DMS153 treated with DMSO at 0.1 percent for 48 hours (cell line): Measurements from ENCODE around the gene GRK1.

ENCODE experiments used
- DNase-seq: peaks from one replicate; lab custom pipeline; 2025; ENCODE audit not compliant: unreplicated experiment; lab: John Stamatoyannopoulos, UW

The GRK1 gene

GRCh38 chr13:113632706-113633484 is 34.1 kb upstream of the GRK1 start:
- DNase-seq: no peak

- DNase-seq: no peak
Measured at GRCh38 chr13:113633485-113633873, 33.5 kb upstream of the GRK1 start.

GRCh38 chr13:113634279-113635047 is 32.6 kb upstream of the GRK1 start:
- no peak for DNase-seq

- no peak for DNase-seq
Measured at GRCh38 chr13:113635048-113635420, 32.0 kb upstream of the GRK1 start.

GRCh38 chr13:113635709-113636108 is 31.3 kb upstream of the GRK1 start:
- no peak for DNase-seq

- no peak for DNase-seq
Measured at GRCh38 chr13:113636266-113636963, 30.6 kb upstream of the GRK1 start.

GRCh38 chr13:113637262-113638160 is 29.5 kb upstream of the GRK1 start:
- DNase-seq: no peak

- DNase-seq: no peak
Measured at GRCh38 chr13:113638173-113638746, 28.8 kb upstream of the GRK1 start.

- DNase-seq: no peak
Measured at GRCh38 chr13:113638806-113639205, 28.2 kb upstream of the GRK1 start.

- DNase-seq: no peak
Measured at GRCh38 chr13:113639616-113640262, 27.3 kb upstream of the GRK1 start.

- no peak for DNase-seq
Measured at GRCh38 chr13:113641426-113641825, 25.6 kb upstream of the GRK1 start.

- no peak for DNase-seq
Measured at GRCh38 chr13:113642563-113642962, 24.5 kb upstream of the GRK1 start.

GRCh38 chr13:113643593-113643992 is 23.4 kb upstream of the GRK1 start:
- DNase-seq: no peak

- no peak for DNase-seq
Measured at GRCh38 chr13:113644800-113645199, 22.2 kb upstream of the GRK1 start.

- no peak for DNase-seq
Measured at GRCh38 chr13:113645329-113645728, 21.7 kb upstream of the GRK1 start.

GRCh38 chr13:113646376-113646775 is 20.6 kb upstream of the GRK1 start:
- peak; percentile 16 for DNase-seq

GRCh38 chr13:113646921-113647340 is 20.1 kb upstream of the GRK1 start:
- no peak for DNase-seq

- DNase-seq: peak; percentile 91
Measured at GRCh38 chr13:113647351-113648215, 19.4 kb upstream of the GRK1 start.

- peak; percentile 69 for DNase-seq
Measured at GRCh38 chr13:113648216-113648610, 18.8 kb upstream of the GRK1 start.
